GM21786 (cell line): ENCODE data around the gene TTC32.
"Not testable (repeated sequence)": the region's sequence is repeated elsewhere in the genome, so short reads cannot be mapped to it uniquely, and the experiment has no call there.

ENCODE experiments used
- ATAC-seq: cut with Tn5 transposase; IDR thresholded peaks from one replicate; pipeline ENCODE4 v1.9.1; 2021; ENCODE audit not compliant: unreplicated experiment

TTC32 gene

DNA sequence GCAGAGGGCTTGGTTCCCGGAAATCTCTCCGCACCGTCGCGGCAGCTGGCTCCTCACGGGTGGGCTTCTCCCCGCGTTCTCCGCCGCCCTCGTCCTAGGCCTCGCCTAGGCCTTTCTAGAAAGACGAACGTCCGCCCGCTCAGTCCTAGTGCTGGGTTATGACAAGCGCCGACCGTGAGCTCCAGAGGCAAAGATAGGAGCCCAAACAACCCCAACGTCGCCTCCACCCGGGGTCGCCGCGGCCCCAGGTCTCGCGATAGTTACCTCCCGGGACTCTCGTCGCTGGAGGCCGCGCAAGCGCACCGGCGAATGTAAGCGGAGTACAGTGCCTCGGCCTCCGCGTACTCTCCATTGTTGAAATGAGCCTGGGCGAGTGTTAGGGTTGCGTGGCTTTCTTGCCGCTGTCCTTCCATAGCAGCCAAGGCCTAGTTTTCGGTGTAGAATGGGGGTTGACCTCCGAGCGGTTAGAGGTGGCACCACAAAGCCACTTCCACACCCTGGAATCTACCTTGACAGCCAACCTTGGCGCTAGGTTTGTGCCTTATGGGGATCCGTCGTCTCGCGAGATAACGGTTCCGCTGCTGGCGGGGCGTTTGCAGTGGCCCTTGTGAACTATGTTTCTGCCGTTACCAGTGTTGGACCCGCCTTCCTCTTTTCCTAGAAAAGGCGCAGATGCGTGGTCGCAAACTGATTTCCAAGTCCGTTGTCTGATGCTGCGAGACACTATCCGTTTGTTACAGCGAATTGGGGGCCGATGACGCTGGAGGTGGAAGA lies at the start of gene TTC32:
Gene TTC32 (minus strand): TSS at position 542 of the 774 bp plus-strand sequence. CDS start 129 bp downstream, at position 413.
- peak; percentile 82 for ATAC-seq

DNA sequence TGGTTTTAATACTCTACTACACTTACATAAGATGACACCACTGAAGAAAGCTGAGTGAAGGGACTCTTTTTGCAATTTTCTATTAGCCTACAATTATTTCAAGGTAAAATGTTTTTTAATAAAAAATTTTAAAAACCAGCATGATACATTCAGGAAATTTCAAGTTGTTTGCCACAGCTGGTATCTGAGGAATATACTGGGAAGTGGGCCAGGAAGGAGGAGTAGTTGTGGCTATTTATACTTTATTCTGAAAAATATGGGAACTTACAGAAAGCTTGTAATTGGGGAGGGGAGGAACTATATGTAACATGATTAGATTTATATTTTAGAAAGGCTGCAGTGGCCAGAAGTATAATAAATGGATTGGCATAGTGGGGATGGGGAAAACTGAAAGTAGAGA lies 47.3 kb upstream of the TTC32 start:
- ATAC-seq = no peak

DNA sequence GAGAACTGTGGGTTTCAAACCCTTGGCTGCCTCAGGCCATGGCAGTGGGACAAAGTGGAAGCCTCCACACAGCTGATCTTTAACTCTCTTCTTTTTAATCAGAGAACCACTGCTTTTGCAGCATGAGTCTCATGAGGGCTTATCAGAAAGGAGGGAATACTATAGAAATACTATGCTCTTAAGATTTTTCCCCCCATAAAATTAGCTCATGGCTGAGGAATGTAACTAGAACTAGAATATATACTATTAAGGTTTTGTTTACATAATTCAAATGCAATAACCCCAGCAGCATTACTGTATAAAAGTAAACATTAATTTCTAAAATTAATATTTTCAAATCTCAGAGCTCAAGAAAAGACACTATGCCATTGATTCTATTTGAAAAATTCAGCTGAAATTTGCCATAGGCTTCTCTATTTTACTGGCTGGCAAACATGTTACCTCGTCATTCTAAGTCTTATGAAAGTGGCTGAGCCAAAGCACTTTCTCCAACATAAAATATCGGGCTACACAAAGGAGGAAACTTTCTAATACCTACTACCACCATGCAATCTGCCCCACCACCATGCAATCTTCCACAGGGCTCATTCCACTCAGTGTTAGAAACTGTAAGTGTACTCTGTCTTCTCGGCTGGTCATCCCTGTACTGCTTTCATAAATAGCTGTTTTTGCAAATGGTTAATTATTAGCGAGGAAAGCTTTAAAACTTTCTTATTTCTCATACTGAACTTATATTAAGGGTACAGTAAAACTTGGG lies 45.6 kb upstream of the TTC32 start:
- no peak for ATAC-seq

DNA sequence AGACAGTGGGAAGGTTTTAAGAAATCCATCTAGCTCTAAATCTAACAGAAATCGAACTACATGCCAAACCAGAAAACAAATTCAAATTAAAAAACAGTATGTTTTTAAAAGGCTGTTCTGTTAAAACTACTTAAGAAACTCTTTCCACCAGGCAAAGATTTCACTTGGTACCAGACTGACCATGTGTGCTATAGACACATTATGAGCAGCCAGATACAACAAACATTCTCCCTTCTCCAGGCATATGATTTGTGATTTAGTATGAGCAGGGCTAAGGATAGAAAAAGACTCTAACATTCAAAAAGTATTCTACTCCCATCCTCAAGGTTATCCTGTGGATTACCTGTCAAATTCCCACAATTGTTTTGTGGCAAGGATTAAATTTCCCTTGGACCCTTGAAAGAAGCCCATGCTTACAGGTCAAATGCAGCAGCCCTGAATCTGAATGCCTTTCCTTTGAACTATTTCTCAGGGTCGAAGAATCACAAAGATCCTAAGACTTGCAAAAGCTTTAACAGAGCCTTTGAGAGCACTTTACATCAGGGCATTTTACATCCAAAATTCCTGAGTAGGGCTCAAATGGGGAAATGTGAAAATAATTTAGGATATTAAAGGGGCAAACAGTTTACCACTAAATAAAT lies 42.5 kb upstream of the TTC32 start:
- no peak for ATAC-seq

DNA sequence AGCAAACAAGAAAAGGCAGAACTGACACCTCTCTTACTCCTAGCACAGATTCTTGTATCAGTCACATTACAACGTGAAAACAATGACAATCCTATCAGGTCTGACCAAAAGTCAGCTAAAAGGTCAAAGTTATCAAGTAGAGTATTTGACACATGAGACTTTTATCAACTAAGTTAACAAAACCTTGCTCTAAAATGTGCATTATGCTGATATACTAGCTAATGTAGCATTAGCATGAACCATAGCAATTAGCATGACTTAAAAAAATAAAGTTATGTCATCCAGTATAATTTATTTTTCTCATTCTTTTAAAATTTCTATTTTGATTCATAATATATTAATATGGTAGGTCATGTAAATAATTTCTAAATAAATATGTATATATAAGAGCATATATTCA lies 41.4 kb upstream of the TTC32 start:
- no peak for ATAC-seq

DNA sequence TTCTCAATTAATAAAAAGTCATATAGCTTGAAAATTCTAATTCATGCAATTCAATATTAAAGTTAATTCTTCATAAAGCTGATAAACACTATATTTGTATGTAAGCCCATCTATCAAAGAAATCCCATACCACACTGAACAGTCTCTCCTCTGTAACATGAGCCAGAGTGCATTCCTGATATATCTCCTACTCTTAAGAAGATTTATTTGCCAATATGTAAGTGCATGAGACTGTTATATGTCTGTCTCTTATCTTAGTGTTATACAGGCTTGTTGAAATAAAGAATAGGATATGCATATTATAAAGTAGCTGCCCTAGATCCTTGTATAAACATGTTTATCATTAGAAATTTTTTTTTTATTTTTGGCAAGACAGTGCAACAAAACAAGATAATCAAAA lies 40.4 kb upstream of the TTC32 start:
- ATAC-seq = no peak

DNA sequence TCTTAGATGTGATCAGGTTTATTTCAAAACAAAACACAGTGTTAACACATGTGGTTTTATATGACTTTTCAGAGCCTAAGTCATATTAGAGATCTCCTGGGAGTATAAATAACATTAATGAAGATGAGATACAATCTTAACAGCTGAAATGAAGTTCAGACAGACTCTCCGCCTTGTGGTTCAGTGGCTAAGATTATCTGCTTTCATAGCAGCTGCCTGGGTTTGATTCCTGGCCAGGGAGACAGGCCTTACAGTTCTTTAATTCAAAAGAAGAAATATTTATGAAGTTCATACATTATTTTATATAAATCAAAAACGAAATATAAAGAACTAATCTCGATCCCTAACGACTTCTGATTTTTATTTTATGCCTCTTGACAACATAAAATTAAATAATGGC lies 35.2 kb upstream of the TTC32 start:
- ATAC-seq = no peak

DNA sequence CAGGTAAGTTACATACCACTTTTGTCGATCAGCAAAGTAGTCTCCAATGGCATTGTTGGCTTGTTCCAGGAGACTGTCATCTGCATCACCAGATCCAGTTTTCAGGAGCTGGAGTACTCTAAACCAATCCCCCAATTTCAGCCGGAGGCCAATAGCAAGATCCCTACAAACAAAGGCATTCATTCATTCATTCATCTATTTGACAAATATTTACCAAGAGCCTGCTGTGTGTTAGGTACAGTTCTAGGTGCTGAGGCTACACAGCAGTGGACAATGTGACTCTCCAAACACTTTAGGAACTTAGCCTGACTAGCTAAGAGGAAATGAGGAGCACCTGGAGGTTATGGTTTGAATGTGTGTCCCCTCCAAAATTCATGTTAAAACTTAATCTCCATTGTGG lies 34.4 kb upstream of the TTC32 start:
- ATAC-seq = no peak

DNA sequence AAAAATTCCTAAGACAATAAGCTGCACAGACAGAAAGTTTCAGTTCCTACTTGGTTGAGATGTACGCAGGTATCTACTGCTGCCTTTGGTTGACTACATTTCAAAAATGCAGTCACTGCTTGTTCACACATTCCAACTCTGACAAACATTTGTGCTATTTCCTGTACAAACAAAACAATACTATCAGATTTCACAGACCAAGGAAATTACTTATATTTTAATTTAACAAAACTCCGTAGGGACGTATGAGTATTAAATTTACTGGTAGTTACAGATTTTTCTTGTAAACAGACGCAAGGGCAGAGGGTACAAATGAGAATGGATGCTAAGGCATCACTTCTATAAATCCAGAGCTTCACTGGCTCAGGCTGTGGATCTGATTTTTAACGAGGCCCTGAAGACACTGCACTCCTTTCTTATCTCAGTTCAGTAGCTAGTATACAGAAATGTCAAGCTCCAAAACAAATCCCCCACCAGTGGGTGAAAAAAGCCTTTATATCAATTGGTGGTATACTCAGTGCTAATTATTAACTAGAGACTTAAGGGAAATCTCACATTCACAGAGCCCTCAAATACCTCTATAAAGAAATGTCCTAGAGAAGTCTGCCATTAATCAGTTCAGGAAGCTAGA lies 31.7 kb upstream of the TTC32 start:
- peak; percentile 80 for ATAC-seq

DNA sequence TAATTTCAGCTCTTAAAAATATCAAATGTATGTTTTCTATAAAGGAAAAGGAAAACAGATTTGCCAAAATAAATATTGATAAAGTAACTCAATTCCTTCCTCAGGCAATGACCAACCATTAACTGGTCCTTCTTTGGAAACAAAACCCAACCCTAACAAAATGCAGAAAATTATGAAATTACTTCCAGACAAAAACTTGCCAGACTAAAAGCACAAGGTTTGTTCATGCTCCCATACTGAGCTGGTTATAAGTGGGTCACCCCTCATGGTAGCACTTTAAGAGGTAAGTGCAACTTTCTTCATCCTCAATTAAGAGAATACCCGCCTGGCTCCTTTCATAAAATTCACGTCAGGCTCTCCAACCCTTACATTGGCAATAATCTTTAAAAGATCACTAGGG lies 31.1 kb upstream of the TTC32 start:
- no peak for ATAC-seq

DNA sequence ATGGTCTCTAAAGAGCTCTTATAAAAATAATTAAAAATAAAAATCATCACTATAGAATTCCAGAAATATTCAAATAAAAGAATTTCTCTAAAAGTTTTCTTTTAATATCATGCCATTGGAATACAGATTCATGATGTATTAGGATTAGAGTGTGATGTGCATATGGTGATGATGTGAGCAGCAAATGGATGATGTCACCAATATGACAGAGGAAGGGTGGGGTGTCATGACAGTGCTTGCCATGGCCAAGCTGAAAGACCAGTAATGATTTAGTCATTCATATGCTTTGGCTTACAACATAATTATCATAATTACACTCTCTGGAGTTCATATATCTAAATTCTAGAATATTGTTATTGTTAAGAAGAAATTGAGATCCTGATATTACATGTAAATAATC lies 27.4 kb upstream of the TTC32 start:
- no peak for ATAC-seq

DNA sequence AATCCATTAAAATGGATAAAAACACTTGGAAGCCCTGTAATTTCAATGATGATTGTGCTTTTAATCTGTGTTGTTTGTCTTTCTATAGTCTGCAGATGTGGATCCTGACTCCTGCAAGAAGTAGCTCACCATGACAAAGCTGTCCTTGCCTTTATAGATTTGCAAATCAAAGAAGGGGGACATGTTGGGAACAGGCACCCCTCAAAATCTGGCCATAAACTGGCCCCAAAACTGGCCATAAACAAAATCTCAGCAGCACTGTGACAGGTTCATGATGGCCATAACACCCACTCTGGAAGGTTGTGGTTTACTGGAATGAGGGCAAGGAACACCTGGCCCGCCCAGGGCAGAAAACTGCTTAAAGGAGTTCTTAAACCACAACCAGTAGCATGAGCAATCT lies 26.0 kb upstream of the TTC32 start:
- ATAC-seq = not testable (repeated sequence)

DNA sequence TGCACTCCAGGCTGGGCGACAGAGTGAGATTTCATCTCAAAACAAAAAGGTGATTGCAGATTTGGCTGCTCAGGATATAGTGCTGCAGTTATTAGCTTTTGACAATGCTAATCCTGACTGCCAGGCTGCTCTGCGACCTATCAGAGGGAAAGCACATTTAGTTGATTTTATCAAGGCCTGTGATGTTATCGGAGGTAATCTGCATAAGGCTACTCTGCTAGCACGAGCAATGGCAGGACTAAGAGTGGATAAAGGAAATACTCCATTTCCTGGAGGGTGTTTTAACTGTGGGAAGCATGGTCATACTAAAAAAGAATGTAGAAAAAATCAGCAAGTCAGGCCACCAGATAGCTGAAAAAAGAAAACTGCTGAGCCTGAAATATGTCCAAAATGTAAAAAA lies 22.7 kb upstream of the TTC32 start:
- ATAC-seq = not testable (repeated sequence)

DNA sequence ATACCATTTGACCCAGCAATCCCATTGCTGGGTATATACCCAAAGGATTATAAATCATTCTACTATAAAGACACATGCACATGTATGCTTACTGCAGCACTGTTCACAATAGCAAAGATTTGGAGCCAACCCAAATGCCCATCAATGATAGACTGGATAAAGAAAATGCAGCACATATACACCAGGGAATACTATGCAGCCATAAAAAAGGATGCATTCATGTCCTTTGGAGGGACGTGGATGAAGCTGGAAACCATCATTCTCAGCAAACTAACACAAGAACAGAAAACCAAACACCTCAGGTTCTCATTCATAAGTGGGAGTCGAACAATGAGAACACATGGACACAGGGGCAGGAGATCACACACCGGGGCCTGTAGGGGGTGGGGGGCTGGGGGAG lies 20.4 kb upstream of the TTC32 start:
- not testable (repeated sequence) for ATAC-seq

DNA sequence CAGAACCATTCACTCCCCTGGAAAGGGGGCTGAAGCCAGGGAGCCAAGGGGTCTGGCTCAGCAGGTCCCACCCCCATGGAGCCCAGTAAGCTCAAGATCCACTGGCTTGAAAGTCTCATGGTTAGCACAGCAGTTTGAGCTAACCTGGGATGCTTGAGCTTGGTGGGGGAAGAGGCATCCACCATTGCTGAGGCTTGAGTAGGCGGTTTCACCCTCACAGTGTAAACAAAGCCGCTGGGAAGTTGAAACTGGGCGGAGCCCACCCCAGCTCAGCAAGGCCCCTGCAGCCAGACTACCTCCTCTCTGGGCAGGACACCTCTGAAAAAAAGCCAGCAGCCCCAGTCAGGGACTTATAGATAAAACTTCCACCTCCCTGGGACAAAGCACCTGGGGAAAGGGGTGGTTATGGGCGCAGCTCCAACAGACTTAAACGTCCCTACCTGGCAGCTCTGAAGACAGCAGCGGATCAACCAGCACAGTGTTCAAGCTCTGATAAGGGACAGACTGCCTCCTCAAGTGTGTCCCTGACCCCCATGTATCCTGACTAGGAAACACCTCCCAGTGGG lies 14.7 kb upstream of the TTC32 start:
- ATAC-seq = no peak

DNA sequence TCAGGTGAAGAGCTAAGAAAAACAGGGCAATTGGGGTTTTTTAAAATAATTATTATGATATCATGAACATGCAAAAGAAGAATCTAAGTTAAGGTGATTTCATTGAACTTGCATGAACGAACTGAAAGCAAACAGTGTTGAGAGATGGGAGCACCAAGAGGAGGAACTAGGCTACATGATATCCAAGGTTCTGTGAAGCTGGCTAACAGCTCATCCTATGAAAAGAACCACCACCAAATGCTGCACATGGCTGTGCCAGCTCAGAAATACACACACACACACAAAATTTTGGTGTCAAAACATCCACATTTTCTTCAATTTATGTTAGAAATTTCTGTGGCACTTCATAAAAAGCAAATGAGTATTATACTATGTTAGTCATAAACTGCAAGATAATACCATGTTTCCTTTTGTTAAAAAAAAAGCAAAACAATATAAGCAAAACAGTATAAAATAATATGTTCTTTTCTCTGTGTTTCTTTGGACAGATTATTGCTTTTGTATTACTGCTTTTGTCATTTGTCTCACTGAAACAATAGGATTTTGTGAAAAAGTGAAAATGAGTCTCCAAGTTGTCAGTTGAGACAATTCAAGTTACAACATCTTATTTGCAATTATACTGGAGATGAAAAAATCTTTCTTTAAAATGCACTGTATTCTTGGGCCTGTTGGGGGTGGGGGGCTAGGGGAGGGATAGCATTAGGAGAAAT lies 12.6 kb upstream of the TTC32 start:
- ATAC-seq = no peak

DNA sequence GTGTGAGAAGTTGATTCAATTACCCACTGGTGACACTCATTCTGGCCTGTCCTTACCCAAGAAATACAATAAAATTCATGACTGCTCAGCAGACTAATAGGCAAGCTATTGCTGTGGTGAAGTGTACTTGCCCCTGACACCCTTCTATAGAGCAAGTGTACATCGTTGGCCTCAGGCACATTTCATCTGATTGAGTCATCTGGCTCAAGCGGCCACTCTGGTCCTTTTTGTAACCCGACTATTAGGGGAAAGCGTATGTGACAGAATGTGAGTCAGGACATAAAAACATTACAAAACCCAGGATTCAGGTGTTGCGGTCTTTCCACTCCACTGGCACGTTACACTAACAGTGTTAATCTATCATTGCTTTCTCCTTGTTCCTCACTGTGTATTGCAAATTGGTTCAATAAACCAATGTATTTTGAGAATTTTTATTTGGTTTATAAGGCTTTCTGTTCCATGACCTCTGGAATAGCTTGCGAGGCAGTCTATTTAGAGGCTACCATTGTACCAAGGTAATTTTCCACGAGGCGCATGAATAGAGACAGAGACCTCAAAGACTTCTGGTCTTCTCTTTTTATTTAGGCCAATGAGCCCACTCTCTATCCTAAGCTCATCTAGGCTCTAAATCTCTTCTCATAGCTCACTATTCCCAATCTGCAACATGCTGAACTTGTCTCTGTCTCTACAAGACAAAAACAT lies 10.2 kb upstream of the TTC32 start:
- no peak for ATAC-seq

DNA sequence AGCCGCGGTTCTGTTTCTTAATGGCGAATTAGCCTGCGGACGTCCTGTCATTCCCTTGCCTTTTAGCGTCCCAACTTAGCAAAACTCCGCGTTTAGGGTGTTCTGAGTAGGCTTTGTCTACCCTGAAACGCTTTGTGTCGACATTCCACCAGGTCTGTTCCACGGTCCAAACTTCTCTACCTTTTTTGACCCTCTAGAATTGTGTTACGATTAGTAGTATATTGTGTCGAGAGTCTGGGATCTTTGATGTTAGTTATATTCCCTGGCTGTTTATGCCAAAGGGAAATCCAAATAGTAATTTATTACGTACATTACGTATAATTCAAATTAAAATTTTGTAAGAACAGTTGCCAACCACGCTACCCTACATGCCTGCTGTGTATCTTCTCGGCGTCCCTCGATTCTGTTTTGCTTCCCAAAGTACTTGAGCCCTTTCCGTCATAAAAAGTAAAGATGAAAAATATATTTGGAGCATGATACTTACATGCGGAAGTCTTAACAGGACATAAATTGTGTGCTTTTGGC lies 495 bp upstream of the TTC32 start:
- ATAC-seq = peak; percentile 1

DNA sequence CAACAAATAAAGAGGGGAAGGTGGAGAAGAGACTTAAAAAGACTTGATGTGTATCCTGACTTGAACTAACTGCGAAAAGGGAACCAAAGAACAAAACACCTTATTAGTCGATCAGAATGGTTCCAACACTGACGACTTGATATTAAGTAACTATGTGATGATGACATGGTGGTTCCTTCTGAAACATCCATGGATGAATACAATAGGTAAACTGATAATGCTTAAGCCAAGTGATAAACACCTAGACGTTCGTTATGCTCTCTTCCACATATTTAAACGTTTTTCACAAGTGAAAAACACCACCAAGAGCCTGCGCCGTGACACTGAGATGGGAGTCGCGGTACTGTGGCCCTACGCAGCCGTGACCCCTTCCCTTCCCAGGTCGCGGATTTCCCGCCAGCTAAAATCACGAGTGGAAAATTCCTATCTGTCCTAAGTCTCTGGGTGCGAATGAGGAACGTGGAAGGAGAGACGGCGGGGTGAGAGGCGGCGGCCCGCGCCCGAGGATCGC lies 797 bp downstream of the TTC32 start:
- peak; percentile 2 for ATAC-seq
